CD4-positive, alpha-beta T cell (primary cell): ENCODE measurements around the gene RB1. TPM values are rescaled to one million over a fixed set of nuclear protein-coding genes. Genes with fewer than 3 reads are reported as not detected.

ENCODE experiments used
- ATAC-seq: fragments of 200-7000 bp; cut with Tn5 transposase; one replicate; pipeline ENCODE4 v1.10.0; 2022; ENCODE audit warnings: mild to moderate bottlenecking; ENCODE audit not compliant: poor library complexity
- CTCF ChIA-PET: fragments of 350-600 bp; sonication (Branson Sonifier 250); formaldehyde crosslinking; loops from one replicate; lab custom pipeline; 2021; ENCODE audit warnings: antibody characterized with exemption, inconsistent platforms; lab: Charles Lee
- POLR2A ChIA-PET: fragments of 350-600 bp; sonication (Branson Sonifier 250); formaldehyde crosslinking; loops from one replicate; lab custom pipeline; 2021; ENCODE audit warnings: antibody characterized with exemption, inconsistent platforms; lab: Charles Lee
- DNase-seq, 14 experiments: peaks; one replicate each; pipeline ENCODE4 v3.0.0-alpha.2; 2013 to 2020; ENCODE audit warnings: mixed read lengths in 2 of 14
- H3K27ac ChIP-seq, 2 donors: one replicate each; pipeline versions ENCODE4 v1.5.1 to v1.7.0; 2013; ENCODE audit warnings: low read length in 2 of 2, low read depth in 1 of 2, mild to moderate bottlenecking in 1 of 2
- H3K27me3 ChIP-seq, 2 experiments: 1 replicate in 1 of 2; 2 replicates in 1 of 2; pipeline versions ENCODE4 v1.6.1 to v1.7.0; 2013; ENCODE audit warnings: low read length in 2 of 2, control low read depth in 1 of 2, mild to moderate bottlenecking in 1 of 2, moderate library complexity in 1 of 2; ENCODE audit not compliant: insufficient read depth in 2 of 2, control insufficient read depth in 1 of 2
- H3K36me3 ChIP-seq: one replicate; pipeline ENCODE4 v1.6.1; 2013; ENCODE audit warnings: low read length, control low read depth; ENCODE audit not compliant: insufficient read depth
- H3K4me1 ChIP-seq: one replicate; pipeline ENCODE4 v1.6.1; 2013; ENCODE audit warnings: low read length, control low read depth; ENCODE audit not compliant: insufficient read depth
- H3K4me3 ChIP-seq: one replicate; pipeline ENCODE4 v1.5.1; 2013; ENCODE audit warnings: mild to moderate bottlenecking, low read length, moderate library complexity
- H3K9me3 ChIP-seq, 2 experiments: 1 replicate in 1 of 2; 2 replicates in 1 of 2; pipeline versions ENCODE4 v1.6.1 to v1.7.0; 2013; ENCODE audit warnings: low read length in 2 of 2, mild to moderate bottlenecking in 2 of 2, control low read depth in 1 of 2, moderate library complexity in 1 of 2; ENCODE audit not compliant: control insufficient read depth in 1 of 2, insufficient read depth in 1 of 2
- H3K27ac Mint-ChIP-seq: one replicate; pipeline ENCODE4 v1.8.0; 2020; ENCODE audit warnings: mixed read lengths
- H3K27me3 Mint-ChIP-seq: one replicate; pipeline ENCODE4 v1.8.0; 2021; ENCODE audit warnings: mixed read lengths
- H3K36me3 Mint-ChIP-seq: one replicate; pipeline ENCODE4 v1.8.0; 2021; ENCODE audit warnings: low read depth, mixed read lengths
- H3K4me1 Mint-ChIP-seq: one replicate; pipeline ENCODE4 v1.8.0; 2021; ENCODE audit warnings: low read depth, mixed read lengths
- H3K4me3 Mint-ChIP-seq: one replicate; pipeline ENCODE4 v1.8.0; 2020; ENCODE audit warnings: mild to moderate bottlenecking, mixed read lengths
- H3K9me3 Mint-ChIP-seq: one replicate; pipeline ENCODE4 v1.8.0; 2020; ENCODE audit warnings: mixed read lengths
- intact Hi-C, 2 experiments: fragments of 100-400 bp; cut with DNase I in 1 of 2; cut with micrococcal nuclease in 1 of 2; formaldehyde crosslinking; loops; one replicate each; pipeline versions ENCODE4 v1.15.1 to v1.9.0; 2023 to 2025; cut with DNase I, micrococcal nuclease
- total RNA-seq, 174 experiments: library from RNA in 2 of 174; stranded (reverse) in 2 of 174; gene quantifications; one replicate each; pipeline ENCODE4 v1.2.3 and lab custom pipeline; 2021 to 2026
- TF ChIP-seq, protein P1 (sequence below): fragments of 200-600 bp; IDR thresholded peaks from one replicate; pipeline ENCODE4 v1.8.0; 2022; ENCODE audit warnings: antibody characterized with exemption, mild to moderate bottlenecking

Gene RB1
- total RNA-seq, 2 experiments from 2014 or later: 14.9 to 18.4 TPM

GRCh38 chr13:48393030-48393697, 89.6 kb downstream of the RB1 start:
- Mint-ChIP-seq H3K4me1 (no peaks in the 10 kb centered on the region), H3K9me3 (no peaks in the 10 kb centered on the region), H3K27me3 (no peaks in the 10 kb centered on the region), H3K36me3 (peaks cover 78% of the 10 kb centered on the region), H3K4me3 (no peak overlapping the region), H3K27ac (no peak overlapping the region)
- H3K4me3 ChIP-seq: no peak overlapping the region
- intact Hi-C loops: no loop called here
- no peaks in the 10 kb centered on the region for H3K27me3 ChIP-seq
- H3K36me3 ChIP-seq: peaks cover 19% of the 10 kb centered on the region
- CTCF ChIA-PET: interaction anchor here (0.7 kb wide), 1 partner anchor 187 kb away, joined by 3 read pairs; no protein-coding TSS in a partner anchor
- DNase-seq: no peak
- no peaks in the 10 kb centered on the region for H3K4me1 ChIP-seq
- ATAC-seq: no peak
- H3K9me3 ChIP-seq: peaks cover 6 to 20% of the 10 kb centered on the region in 2 experiments
- POLR2A ChIA-PET: no interaction called here
- H3K27ac ChIP-seq: no peak overlapping the region
- TF ChIP-seq, protein P1, sequence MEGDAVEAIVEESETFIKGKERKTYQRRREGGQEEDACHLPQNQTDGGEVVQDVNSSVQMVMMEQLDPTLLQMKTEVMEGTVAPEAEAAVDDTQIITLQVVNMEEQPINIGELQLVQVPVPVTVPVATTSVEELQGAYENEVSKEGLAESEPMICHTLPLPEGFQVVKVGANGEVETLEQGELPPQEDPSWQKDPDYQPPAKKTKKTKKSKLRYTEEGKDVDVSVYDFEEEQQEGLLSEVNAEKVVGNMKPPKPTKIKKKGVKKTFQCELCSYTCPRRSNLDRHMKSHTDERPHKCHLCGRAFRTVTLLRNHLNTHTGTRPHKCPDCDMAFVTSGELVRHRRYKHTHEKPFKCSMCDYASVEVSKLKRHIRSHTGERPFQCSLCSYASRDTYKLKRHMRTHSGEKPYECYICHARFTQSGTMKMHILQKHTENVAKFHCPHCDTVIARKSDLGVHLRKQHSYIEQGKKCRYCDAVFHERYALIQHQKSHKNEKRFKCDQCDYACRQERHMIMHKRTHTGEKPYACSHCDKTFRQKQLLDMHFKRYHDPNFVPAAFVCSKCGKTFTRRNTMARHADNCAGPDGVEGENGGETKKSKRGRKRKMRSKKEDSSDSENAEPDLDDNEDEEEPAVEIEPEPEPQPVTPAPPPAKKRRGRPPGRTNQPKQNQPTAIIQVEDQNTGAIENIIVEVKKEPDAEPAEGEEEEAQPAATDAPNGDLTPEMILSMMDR: no peak

DNA sequence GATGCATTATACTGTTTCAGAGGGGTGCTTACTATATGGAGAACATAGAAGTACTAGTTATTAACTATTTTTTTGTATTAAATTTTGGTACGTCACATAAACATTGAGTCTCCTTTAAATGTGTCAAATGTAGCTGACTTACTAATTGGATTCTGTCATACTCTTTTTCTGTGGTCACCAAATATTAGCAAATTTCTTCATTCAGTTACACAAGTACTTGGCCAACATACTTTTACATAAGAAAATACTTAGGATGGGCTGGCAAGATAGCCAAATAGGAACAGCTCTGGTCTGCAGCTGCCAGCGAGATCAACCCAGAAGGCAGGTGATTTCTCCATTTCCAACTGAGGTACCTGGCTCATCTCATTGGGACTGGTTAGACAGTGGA, 90.1 kb downstream of the RB1 start:
- Mint-ChIP-seq H3K27ac (no peak overlapping the region), H3K9me3 (no peaks in the 10 kb centered on the region), H3K27me3 (no peaks in the 10 kb centered on the region), H3K4me3 (no peak overlapping the region), H3K4me1 (no peaks in the 10 kb centered on the region), H3K36me3 (peaks cover 73% of the 10 kb centered on the region)
- Histone ChIP-seq H3K4me1 (no peaks in the 10 kb centered on the region), H3K36me3 (peaks cover 19% of the 10 kb centered on the region), H3K27ac (no peak overlapping the region), H3K9me3 (peaks cover 6 to 20% of the 10 kb centered on the region in 2 experiments), H3K4me3 (no peak overlapping the region), H3K27me3 (no peaks in the 10 kb centered on the region)
- TF ChIP-seq, protein P1: no peak
- ATAC-seq (no peak), DNase-seq (no peak)
- intact Hi-C loops: no loop called here
- CTCF ChIA-PET: interaction anchor here (0.7 kb wide), 1 partner anchor 187 kb away, joined by 3 read pairs; no protein-coding TSS in a partner anchor
- POLR2A ChIA-PET: no interaction called here

DNA sequence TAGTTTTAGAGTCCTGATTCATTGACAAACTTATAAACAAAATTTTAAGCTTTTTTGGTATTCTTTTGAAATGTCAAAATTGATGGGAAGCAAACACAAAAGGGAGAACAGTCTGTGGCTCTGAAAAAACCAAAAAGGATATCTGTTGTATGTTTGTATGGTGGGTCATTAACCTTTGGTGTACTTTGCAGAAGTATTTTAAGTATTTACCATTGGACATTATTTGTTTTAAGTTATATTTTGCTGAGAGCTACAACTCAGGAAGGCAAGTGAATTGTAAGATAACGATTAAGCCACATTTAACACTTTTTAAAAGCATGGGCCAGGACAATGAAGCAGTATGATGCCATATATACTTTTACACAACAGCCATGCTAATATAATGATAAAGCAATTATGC, 94.2 kb downstream of the RB1 start:
- Histone ChIP-seq H3K9me3 (peaks cover 0 to 10% of the 10 kb centered on the region in 2 experiments), H3K4me1 (peaks cover 9% of the 10 kb centered on the region), H3K27ac (no peak overlapping the region), H3K36me3 (peaks cover 14% of the 10 kb centered on the region), H3K27me3 (no peaks in the 10 kb centered on the region), H3K4me3 (no peak overlapping the region)
- no peak for DNase-seq
- H3K27me3 Mint-ChIP-seq: no peaks in the 10 kb centered on the region
- H3K27ac Mint-ChIP-seq: peak overlapping the region; percentile 47
- CTCF ChIA-PET: interaction anchor here (1.5 to 1.6 kb wide), 3 partner anchors 11 to 371 kb away, joined by 3 to 6 read pairs (median 5); no protein-coding TSS in a partner anchor
- H3K4me1 Mint-ChIP-seq: peaks cover 30% of the 10 kb centered on the region
- POLR2A ChIA-PET: interaction anchor here (0.8 to 1.3 kb wide), 3 partner anchors 95 to 135 kb away, joined by 3 to 5 read pairs (median 4); partner anchors contain the start of gene RCBTB2
- H3K36me3 Mint-ChIP-seq: peaks cover 38% of the 10 kb centered on the region
- no peak overlapping the region for H3K4me3 Mint-ChIP-seq
- TF ChIP-seq, protein P1: no peak
- intact Hi-C loops: no loop called here
- no peak for ATAC-seq
- H3K9me3 Mint-ChIP-seq: no peaks in the 10 kb centered on the region
